PFSK-1 (cell line): ENCODE measurements around the gene PDE8B.

ENCODE experiments used
- FOXP2 ChIP-seq: optimal IDR thresholded peaks from 2 replicates; pipeline ENCODE3; 2011; ENCODE audit warnings: borderline replicate concordance, control low read depth, inconsistent platforms; ENCODE audit not compliant: insufficient read depth; ENCODE audit errors: extremely low read length, extremely low read depth
- POLR2AphosphoS5 ChIP-seq: IDR thresholded peaks from 2 replicates; pipeline ENCODE4 v1.6.1; 2012; ENCODE audit warnings: low read depth, mild to moderate bottlenecking, control low read depth, low read length, moderate library complexity
- SIN3A ChIP-seq: IDR thresholded peaks from 2 replicates; pipeline ENCODE4 v1.6.1; 2012; ENCODE audit warnings: mild to moderate bottlenecking, low read length, moderate library complexity, borderline replicate concordance; ENCODE audit not compliant: insufficient read depth
- TAF1 ChIP-seq: IDR thresholded peaks from 2 replicates; pipeline ENCODE4 v1.6.1; 2012; ENCODE audit warnings: low read length, control low read depth, borderline replicate concordance; ENCODE audit not compliant: insufficient read depth
- TF ChIP-seq, protein P1 (sequence below), 2 experiments: IDR thresholded peaks; 2 replicates each; pipeline versions ENCODE4 v1.6.1 to v1.8.0; 2011 to 2012; ENCODE audit warnings: low read depth in 2 of 2, low read length in 2 of 2, control low read depth in 1 of 2, inconsistent platforms in 1 of 2, mild to moderate bottlenecking in 1 of 2, moderate library complexity in 1 of 2; ENCODE audit not compliant: insufficient read depth in 1 of 2

DNA sequence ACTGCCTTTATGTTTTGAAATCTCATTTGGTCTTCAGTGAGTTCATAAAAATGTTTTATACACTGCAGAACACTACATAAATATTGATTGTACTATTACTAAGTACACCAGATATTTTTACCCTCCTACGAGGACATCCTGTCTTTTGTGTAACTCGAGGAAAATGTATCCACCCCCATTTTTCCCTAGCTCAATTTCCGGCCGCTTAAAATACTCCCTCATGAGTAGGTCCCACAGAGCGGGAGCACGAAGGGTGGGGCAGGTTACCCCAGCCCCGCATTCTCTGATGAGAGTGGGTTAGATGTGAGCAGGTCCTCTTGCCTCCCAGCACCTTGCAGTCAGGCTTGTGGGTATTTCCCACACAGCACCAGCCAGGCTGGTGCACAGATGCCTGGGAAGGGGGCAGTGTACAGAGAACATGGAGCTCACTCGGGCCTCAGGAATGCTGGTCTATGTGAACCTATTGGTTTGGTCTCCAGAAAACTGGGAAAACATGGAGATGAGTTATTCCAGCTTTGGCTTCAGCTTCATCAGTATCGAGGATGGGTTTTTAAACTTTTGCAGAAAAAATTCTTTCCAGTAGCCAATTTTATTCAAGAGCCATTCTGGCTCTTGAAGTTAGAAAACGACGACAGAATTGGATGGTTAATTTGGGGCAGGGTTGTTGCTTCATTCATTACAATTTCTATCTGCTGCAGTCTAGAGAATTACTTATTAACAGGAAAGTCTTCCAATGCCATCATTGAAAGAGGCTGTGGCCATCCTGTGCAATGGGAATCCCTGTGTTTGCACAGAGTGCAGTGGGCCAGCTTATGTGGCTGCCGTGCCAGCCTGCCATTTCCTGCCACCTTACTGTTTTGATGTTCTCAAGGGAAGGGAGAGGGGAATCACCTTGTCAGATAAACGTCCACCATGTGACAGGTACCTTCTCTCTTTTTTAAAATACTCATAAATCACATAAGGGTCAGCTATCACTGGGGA, 208.4 kb downstream of the PDE8B start:
- TF ChIP-seq POLR2AphosphoS5 (no peak), SIN3A (no peak), TAF1 (no peak), FOXP2 (no peak)
- TF ChIP-seq, protein P1, sequence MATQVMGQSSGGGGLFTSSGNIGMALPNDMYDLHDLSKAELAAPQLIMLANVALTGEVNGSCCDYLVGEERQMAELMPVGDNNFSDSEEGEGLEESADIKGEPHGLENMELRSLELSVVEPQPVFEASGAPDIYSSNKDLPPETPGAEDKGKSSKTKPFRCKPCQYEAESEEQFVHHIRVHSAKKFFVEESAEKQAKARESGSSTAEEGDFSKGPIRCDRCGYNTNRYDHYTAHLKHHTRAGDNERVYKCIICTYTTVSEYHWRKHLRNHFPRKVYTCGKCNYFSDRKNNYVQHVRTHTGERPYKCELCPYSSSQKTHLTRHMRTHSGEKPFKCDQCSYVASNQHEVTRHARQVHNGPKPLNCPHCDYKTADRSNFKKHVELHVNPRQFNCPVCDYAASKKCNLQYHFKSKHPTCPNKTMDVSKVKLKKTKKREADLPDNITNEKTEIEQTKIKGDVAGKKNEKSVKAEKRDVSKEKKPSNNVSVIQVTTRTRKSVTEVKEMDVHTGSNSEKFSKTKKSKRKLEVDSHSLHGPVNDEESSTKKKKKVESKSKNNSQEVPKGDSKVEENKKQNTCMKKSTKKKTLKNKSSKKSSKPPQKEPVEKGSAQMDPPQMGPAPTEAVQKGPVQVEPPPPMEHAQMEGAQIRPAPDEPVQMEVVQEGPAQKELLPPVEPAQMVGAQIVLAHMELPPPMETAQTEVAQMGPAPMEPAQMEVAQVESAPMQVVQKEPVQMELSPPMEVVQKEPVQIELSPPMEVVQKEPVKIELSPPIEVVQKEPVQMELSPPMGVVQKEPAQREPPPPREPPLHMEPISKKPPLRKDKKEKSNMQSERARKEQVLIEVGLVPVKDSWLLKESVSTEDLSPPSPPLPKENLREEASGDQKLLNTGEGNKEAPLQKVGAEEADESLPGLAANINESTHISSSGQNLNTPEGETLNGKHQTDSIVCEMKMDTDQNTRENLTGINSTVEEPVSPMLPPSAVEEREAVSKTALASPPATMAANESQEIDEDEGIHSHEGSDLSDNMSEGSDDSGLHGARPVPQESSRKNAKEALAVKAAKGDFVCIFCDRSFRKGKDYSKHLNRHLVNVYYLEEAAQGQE (IDR thresholded peaks at IDR 0.05; ENCODE audit: insufficient read depth in 1 of 2, low read depth in 2 of 2, low read length in 2 of 2), result no peak
